NCI-H2107 treated with DMSO at 0.1 percent for 48 hours (cell line): ENCODE results near the gene TRAF2.

Experiments
- DNase-seq: peaks from one replicate; lab custom pipeline; 2025; ENCODE audit not compliant: unreplicated experiment; lab: John Stamatoyannopoulos, UW

TRAF2 gene

DNA sequence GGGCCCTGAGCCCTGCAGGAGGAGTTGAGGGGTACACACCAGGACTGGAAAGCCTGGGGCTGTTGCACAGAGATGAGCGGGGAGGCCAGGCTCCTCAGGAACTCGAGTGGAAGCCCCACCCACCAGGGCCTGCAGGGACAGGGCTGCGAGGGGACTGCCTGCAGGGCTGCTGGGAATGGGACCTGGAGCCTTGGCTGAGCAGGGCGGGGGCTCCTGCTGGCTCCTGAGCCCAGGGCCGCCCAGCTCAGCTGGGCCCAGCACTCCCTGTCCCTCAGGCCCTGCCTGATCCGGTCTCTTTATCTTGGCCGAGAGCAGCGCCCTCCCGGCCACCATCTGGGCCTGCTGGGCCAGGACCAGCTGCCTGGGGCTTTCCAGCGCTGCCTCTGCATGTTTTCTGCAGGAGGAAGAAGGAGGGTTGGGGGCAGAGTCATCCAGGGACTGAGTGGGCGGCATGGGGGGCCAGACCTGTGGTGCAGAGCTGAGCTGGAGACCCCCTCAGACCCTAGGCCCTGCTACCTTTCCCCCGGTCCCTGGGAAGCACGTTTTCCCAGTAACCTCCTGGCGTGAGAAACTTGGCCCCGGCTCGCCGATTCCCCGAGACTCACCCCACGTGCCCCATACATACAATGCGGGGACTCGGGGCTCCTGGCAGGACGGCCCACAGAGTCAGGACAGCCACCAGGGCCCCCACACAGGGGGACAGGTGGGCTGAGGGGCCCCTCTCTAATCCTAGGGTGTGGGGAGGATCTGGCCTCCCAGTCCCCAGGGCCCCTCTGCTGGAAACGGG is 75.2 kb downstream of the TRAF2 start:
- no peak for DNase-seq

GRCh38 chr9:136962163-136962562 is 75.8 kb downstream of the TRAF2 start:
- DNase-seq = no peak

DNA sequence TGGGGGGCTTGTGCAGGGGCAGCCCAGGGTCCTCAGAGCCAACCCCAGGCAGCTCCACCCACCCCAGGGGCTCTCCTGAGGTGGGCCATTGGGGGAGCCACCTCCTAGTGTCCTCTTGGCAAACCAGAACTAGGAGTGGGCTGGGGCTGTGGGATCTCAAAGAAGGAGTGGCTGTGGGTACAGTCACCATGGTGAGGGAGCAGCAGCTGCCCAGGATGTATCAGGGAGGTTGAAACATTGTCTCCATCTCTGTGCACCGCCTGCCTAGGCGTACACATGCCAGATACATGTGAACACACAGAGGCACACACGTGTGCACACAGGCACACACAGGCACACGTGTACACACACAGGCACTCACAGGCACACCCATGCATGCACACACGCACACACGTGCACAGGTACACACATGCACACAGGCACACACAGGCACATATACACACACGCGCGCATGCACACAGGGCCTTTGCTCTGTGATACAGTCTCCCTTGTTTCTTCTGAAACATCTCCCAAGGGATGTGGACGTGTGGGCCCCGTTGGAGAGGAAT is 76.5 kb downstream of the TRAF2 start:
- no peak for DNase-seq

GRCh38 chr9:136963341-136963740 is 77.0 kb downstream of the TRAF2 start:
- no peak for DNase-seq

GRCh38 chr9:136963751-136964150 is 77.4 kb downstream of the TRAF2 start:
- no peak for DNase-seq

DNA sequence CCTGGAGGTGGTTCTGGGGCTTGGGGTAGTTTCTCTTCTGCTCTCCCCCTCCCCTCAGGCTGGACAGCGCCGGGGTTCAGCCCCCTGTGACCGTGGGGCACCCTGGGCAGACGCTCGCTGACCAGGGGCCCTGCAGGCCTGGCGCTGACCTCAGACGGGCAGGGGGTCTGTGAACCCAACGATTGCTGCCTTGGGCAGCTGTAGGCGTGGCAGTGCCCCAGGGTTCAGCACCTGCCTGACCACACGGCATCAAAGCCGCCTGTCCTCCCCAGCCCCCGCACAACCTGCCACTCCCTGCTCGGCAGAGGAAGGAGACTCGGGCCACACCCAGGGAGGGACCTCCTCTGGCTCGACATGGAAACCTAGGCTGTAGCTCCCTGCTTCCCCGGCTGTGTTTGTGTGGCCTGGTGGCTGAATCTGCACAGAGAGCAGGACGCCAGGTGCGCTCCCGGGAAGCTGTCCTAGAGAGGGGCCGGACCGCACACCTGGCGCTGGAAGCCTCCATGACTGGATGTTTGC is 77.9 kb downstream of the TRAF2 start:
- DNase-seq = peak; percentile 45

DNA sequence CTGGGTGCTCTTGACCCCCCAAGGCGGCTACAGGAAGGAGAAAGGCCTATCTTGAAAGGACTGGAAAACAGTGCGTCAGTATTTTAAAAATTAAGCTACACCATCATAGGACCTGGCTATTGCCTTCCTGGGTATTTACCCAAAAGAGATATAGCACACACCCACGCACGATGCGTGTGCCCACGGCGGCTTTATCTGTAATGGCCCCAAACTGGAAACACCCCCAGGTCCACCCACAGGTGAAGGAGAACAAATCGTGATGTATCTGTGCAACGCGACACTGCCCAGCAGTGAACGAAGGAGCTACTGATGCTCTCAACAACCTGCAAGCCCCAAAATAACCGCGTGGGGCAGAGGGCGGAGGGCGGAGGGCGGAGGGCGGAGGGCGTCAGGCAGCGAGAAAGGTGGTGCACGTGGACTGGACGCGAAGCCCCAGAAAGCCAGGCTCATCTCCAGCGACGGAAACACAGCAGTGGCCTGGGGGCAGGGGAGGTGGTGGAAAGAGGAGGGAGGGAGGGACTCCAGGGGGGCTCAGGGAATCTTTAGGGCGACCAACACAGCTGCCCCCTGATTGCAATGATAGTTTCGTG is 78.6 kb downstream of the TRAF2 start:
- no peak for DNase-seq

- no peak for DNase-seq
Observed at GRCh38 chr9:136965771-136966484, 79.6 kb downstream of the TRAF2 start.

- DNase-seq = no peak
Observed at GRCh38 chr9:136968333-136969127, 82.2 kb downstream of the TRAF2 start.

- no peak for DNase-seq
Observed at GRCh38 chr9:136969150-136969549, 82.8 kb downstream of the TRAF2 start.

DNA sequence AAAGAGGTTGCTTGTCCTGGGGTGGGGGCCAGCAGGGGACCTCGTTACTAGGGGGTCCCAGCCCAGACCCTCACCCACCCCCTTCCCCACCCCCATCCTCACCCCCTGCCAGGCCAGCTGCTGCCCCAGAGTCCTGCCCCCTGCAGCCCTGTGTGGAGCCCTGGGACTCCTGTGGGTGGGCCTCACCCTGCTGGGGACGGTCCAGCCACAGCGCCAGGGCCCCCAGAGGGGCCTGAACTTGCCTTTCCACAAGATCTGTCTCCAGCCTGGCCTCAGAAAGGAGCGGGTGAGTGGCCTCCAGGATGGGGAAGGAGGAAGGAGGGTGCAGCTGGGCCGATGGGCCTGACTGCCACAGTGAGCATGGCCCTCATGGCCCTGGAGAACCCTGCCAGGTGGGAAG is 83.5 kb downstream of the TRAF2 start:
- DNase-seq = no peak

DNA sequence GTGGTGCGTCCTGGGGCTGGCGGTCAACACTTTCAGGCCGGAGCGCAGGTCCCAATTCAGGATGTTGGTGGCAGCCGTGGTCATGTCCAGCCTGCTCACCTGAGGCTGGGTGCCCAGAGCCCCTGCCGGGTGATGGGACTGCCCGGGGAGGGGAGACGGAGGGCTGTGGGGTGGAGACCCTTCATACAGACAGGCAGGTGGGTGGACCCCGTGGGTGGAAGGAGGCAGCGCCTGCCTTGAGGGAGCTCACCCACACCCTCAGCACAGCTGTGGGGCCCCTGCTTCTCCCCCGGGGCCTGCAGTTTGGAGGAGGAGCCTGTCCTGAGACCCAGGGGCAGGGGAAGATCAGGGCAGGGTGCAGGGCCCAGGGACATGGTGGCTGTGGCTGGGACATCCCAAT is 84.0 kb downstream of the TRAF2 start:
- no peak for DNase-seq

DNA sequence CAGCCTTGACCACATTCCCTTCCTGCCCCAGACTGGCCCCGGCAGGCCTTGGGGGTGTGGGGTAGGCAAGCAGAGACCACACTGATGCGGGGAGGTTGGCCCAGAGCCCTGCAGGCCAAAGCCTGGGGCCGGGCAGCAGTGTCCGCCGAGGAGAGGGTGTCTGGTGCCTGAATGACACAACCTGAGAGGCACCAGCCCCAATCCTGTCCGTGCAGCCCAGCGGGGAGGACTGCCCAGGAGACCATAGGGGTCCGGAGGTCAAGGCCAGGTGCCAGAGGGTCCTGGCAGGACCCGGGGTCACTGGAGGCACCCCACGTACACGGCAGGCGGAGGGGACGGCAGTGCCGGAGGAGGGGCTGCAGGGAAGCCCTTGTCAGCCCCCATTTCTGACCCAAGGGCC is 85.4 kb downstream of the TRAF2 start:
- DNase-seq = no peak

GRCh38 chr9:136972335-136972734 is 86.0 kb downstream of the TRAF2 start:
- DNase-seq = no peak

GRCh38 chr9:136972743-136973142 is 86.4 kb downstream of the TRAF2 start:
- DNase-seq = no peak

DNA sequence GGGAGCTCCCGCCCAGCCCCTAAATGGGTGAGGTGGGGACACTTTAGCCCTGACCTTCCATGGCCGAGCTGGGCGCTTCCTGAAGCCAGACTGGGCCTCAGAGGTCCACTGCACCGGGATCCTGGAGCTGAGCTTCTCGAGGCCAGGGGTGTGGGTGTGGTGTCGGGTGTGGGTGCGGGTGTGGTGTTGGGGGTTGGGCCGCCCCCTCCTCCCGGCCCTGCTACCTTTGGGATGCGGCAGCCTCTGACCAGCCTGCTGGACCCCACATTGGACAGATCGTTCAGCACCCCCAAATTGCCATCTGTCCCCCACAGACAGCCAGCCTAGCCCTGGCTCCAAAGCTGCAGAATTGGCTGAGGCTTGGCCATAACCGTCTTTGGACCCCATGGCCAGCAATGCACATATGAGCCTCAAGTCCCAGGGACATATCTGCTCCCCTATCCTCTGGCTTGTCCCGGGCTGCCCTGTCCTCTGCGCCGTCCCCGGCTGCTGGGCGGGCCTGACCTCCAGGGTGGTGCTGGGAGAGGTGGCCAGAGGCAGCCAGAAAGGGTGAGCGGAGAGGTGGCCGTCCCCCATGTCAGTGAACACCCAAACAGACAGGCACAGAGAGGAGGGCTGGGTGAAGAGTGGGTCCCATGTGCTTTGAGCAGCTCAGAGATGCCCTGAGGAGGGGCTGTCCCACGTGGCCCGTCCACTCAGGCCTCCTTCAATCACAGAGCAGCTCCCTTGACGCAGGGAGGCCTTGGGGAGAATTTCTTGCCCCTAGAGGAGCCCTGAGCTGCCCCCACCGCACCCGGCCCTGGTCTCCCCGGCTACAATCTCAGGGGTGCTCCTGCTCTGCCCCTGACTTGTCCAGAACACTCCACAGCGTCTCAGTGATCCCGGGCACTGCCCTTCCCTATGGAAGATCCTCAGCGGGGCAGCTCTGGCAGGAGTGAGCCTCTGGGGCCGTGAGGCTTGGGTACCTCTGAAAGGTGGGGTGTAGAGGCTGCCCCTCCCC is 87.6 kb downstream of the TRAF2 start:
- no peak for DNase-seq

DNA sequence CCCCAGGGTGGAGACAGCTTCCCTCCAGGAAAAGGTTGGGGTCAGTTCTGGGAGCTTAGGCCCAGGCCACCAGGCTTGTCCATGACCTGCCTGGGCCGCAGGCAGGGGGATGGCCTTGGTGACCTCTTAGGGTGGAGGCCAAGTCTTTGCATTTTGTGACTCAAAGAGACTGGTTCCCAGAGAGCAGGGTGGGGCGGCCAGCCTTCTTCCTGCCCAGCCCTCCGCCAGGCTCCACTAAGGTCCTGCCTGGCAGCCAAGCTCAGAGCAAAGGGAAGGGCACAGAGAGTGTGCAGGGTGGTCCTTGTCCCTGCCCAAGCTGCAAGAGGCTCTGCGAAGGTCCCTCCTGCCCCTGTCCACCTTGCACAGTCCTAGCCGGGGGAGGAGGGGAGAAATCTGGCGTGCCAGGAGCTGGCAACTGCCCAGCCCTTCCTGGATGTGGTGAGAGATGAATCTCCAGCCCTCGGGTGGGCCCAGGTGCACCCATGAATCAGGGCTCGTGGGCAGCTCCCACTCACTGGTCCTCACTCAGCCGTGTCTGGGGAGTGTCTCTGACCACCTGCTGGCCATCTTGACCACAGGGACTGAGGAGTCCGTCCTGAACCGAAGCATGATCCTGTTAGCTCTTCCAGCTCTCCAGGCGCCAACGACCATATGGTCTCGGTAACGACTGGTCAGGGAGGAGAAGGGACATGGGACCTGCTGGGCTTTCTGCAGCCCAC is 88.7 kb downstream of the TRAF2 start:
- no peak for DNase-seq

- no peak for DNase-seq
Observed at GRCh38 chr9:136975644-136976043, 89.3 kb downstream of the TRAF2 start.
